ENCODE results near the gene DUOX2.

GRCh38 chr15:45133561-45133920 is 19.6 kb upstream of the DUOX2 start:
- no peak for TF ChIP-seq SIN3B (IDR thresholded peaks at IDR 0.05; ENCODE audit: low read length)
- TF ChIP-seq GTF2F1 (IDR thresholded peaks at IDR 0.05; ENCODE audit: low read length) = no peak
- no peak for TF ChIP-seq CTCF (CRISPR knock-in tag; IDR thresholded peaks at IDR 0.05)
- TF ChIP-seq RXRA (CRISPR knock-in tag; IDR thresholded peaks at IDR 0.05) = no peak
- no peak for TF ChIP-seq TBX3 (IDR thresholded peaks at IDR 0.05; ENCODE audit: borderline replicate concordance)
- TF ChIP-seq ATF3 (CRISPR knock-in tag; IDR thresholded peaks at IDR 0.05) = no peak
- no peak for TF ChIP-seq MAX (IDR thresholded peaks at IDR 0.05)
- no peak for TF ChIP-seq ZZZ3 (CRISPR knock-in tag; IDR thresholded peaks at IDR 0.05; ENCODE audit: borderline replicate concordance)
- no peak for TF ChIP-seq ZNF800 (CRISPR knock-in tag; IDR thresholded peaks at IDR 0.05)
- no peak for TF ChIP-seq DPF2 (CRISPR knock-in tag; IDR thresholded peaks at IDR 0.05; ENCODE audit: borderline replicate concordance, low read depth)
